K562 (cell line): ENCODE results near the gene KLF5. TPM values are rescaled to one million over a fixed set of nuclear protein-coding genes. Genes with fewer than 3 reads are reported as not detected.

ENCODE experiments used
- CEBPB ChIP-seq: fragments of 450-650 bp; IDR thresholded peaks from 2 replicates; pipeline ENCODE4 v1.6.1; 2016; ENCODE audit warnings: missing genetic modification characterization, missing compliant biosample characterization
- CTCFL ChIP-seq: IDR thresholded peaks from 2 replicates; pipeline ENCODE4 v1.6.1; 2011; ENCODE audit warnings: borderline replicate concordance, low read depth, mild to moderate bottlenecking, moderate library complexity, low read length; ENCODE audit not compliant: insufficient read depth, poor library complexity, severe bottlenecking
- FOXA3 ChIP-seq, 2 experiments: fragments of 450-650 bp in 1 of 2; sonication (generic) in 1 of 2; formaldehyde crosslinking; IDR thresholded peaks in 1 of 2; conservative IDR thresholded peaks in 1 of 2; 2 replicates each; pipeline versions ENCODE4 v1.4.0 to v1.8.0; 2020 to 2022; ENCODE audit warnings: mild to moderate bottlenecking in 2 of 2, missing genetic modification reagents in 1 of 2
- GATAD2A ChIP-seq: fragments of 450-650 bp; IDR thresholded peaks from 2 replicates; pipeline ENCODE4 v1.6.1; 2017
- HNRNPLL ChIP-seq: fragments of 200-400 bp; formaldehyde crosslinking; IDR thresholded peaks from 2 replicates; pipeline ENCODE4 v1.6.1; 2017; ENCODE audit warnings: low read length, low read depth, mild to moderate bottlenecking; ENCODE audit not compliant: poor library complexity, severe bottlenecking
- MBD2 ChIP-seq: sonication (generic); IDR thresholded peaks from 2 replicates; pipeline ENCODE4 v1.6.1; 2016; ENCODE audit warnings: low read depth, borderline replicate concordance
- NCOA6 ChIP-seq: fragments of 450-650 bp; IDR thresholded peaks from 2 replicates; pipeline ENCODE4 v1.6.1; 2017; ENCODE audit warnings: mild to moderate bottlenecking
- PHB ChIP-seq: fragments of 250-450 bp; sonication (Bioruptor Pico); IDR thresholded peaks from 2 replicates; pipeline ENCODE4 v1.5.0; 2021
- RNF2 ChIP-seq: sonication (generic); IDR thresholded peaks from 2 replicates; pipeline ENCODE4 v1.6.1; 2016
- SAP30 ChIP-seq: fragments of 200-600 bp; sonication (generic); IDR thresholded peaks from 2 replicates; pipeline ENCODE4 v1.6.1; 2012; ENCODE audit warnings: borderline replicate concordance, low read depth, mild to moderate bottlenecking, moderate library complexity, low read length, control low read depth, inconsistent platforms; ENCODE audit not compliant: insufficient read depth, poor library complexity, severe bottlenecking
- SRF ChIP-seq, 2 experiments: fragments of 250-450, 450-650 bp in 1 of 2; sonication (Bioruptor Pico) in 1 of 2; sonication (generic) in 1 of 2; formaldehyde crosslinking; IDR thresholded peaks; 2 replicates each; pipeline versions ENCODE4 v1.5.0 to v1.5.1; 2020 to 2022; ENCODE audit warnings: mild to moderate bottlenecking in 1 of 2, missing genetic modification reagents in 1 of 2
- VEZF1 ChIP-seq: fragments of 200-800 bp; sonication (Bioruptor generic); IDR thresholded peaks from 2 replicates; pipeline ENCODE4 v1.6.1; 2017; ENCODE audit warnings: missing genetic modification characterization, missing compliant biosample characterization
- ZNF609 ChIP-seq: sonication (generic); formaldehyde crosslinking; IDR thresholded peaks from 2 replicates; pipeline ENCODE4 v1.8.1; 2023; ENCODE audit warnings: missing genetic modification reagents, mild to moderate bottlenecking, borderline replicate concordance
- polyA plus RNA-seq, 8 experiments: library from polyadenylated mRNA; depleted of rRNA in 4 of 8; stranded (reverse) in 5 of 8; unstranded in 3 of 8; fragments of >200 nt; fragmentation: Nextera tagmentation in 2 of 8; fragmentation: Illumina TruSeq in 1 of 8; extraction: Ambion mirVana in 2 of 8; extraction: Trizol in 1 of 8; gene quantifications; 2 replicates each; pipeline versions ENCODE4 v1.2.1 to v1.2.3, GENCODE V29; 2011 to 2014; ENCODE audit warnings: inconsistent platforms in 1 of 8, missing spikeins in 1 of 8
- total RNA-seq, 7 experiments: library from RNA; depleted of rRNA in 6 of 7; stranded (reverse); fragments of >200 nt in 6 of 7; fragmentation: Illumina TruSeq in 2 of 7; extraction: Trizol in 2 of 7; gene quantifications; 2 replicates each; pipeline versions ENCODE4 v1.2.1 to v1.2.3, GENCODE V29; 2011 to 2021; ENCODE audit warnings: low replicate concordance in 1 of 7
- TF ChIP-seq, protein P1 (sequence below): sonication (generic); formaldehyde crosslinking; IDR thresholded peaks from 2 replicates; pipeline ENCODE4 v1.8.1; 2023; ENCODE audit warnings: mild to moderate bottlenecking, missing genetic modification reagents
- TF ChIP-seq, protein P2 (sequence below): fragments of 450-650 bp; formaldehyde crosslinking; IDR thresholded peaks from 2 replicates; pipeline ENCODE4 v1.4.0; 2022; ENCODE audit warnings: missing genetic modification characterization

Gene KLF5
- total and polyA plus RNA-seq, 9 of the 15 experiments (the other 6 are each of a cell fraction or from before 2014, with no cell fraction given) = 0.17 to 1.0 (median 0.36) TPM

GRCh38 chr13:73058736-73059459 lies at the start of gene KLF5 (continued):
- TF ChIP-seq ZNF609 (CRISPR knock-in tag) (no peak), PHB (CRISPR knock-in tag) (no peak), MBD2 (peak; percentile 79), GATAD2A (no peak), FOXA3 (CRISPR knock-in tag; conservative IDR thresholded peaks at IDR 0.05 in 1 of 2, IDR thresholded peaks at IDR 0.05 in 1 of 2) (peak; percentile 55 to 78), SRF (CRISPR knock-in tag; IDR thresholded peaks at IDR 0.05) (no peak), VEZF1 (CRISPR knock-in tag) (peak; percentile 23; the same call in 1 of the 2 replicates), RNF2 (0 out of 2 replicates have a peak, but pooled peaks have one; percentile 1), NCOA6 (peak; percentile 88), HNRNPLL (peak; percentile 61), SAP30 (peak; percentile 65), CEBPB (tag) (peak; percentile 36; the same call in 1 of the 2 replicates), CTCFL (peak; percentile 49)
- TF ChIP-seq, protein P1, sequence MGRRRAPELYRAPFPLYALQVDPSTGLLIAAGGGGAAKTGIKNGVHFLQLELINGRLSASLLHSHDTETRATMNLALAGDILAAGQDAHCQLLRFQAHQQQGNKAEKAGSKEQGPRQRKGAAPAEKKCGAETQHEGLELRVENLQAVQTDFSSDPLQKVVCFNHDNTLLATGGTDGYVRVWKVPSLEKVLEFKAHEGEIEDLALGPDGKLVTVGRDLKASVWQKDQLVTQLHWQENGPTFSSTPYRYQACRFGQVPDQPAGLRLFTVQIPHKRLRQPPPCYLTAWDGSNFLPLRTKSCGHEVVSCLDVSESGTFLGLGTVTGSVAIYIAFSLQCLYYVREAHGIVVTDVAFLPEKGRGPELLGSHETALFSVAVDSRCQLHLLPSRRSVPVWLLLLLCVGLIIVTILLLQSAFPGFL (CRISPR knock-in tag) = no peak
- TF ChIP-seq, protein P2, sequence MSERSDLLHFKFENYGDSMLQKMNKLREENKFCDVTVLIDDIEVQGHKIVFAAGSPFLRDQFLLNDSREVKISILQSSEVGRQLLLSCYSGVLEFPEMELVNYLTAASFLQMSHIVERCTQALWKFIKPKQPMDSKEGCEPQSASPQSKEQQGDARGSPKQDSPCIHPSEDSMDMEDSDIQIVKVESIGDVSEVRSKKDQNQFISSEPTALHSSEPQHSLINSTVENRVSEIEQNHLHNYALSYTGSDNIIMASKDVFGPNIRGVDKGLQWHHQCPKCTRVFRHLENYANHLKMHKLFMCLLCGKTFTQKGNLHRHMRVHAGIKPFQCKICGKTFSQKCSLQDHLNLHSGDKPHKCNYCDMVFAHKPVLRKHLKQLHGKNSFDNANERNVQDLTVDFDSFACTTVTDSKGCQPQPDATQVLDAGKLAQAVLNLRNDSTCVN = no peak
